Transverse colon (tissue), 4 donors: ENCODE data around the gene CAND1.

Experiments
- EP300 ChIP-seq: sonication (generic); formaldehyde crosslinking; IDR thresholded peaks from one replicate; pipeline ENCODE4 v1.6.1; 2017; ENCODE audit warnings: antibody characterized with exemption, low read depth
- POLR2AphosphoS5 ChIP-seq, 3 donors: sonication (generic); formaldehyde crosslinking; IDR thresholded peaks; one replicate each; pipeline ENCODE4 v1.6.1; 2016; ENCODE audit warnings: antibody characterized with exemption in 3 of 3
- TF ChIP-seq, protein P1 (sequence below), 5 experiments: fragments of 200-600 bp in 3 of 5; fragments of 450-650 bp in 2 of 5; sonication (generic) in 3 of 5; IDR thresholded peaks; 1 replicate in 2 of 5; 2 replicates in 3 of 5; pipeline ENCODE4 v1.5.1; 2016 to 2017; ENCODE audit warnings: antibody characterized with exemption in 5 of 5, inconsistent platforms in 3 of 5, mild to moderate bottlenecking in 2 of 5, moderate library complexity in 1 of 5

DNA sequence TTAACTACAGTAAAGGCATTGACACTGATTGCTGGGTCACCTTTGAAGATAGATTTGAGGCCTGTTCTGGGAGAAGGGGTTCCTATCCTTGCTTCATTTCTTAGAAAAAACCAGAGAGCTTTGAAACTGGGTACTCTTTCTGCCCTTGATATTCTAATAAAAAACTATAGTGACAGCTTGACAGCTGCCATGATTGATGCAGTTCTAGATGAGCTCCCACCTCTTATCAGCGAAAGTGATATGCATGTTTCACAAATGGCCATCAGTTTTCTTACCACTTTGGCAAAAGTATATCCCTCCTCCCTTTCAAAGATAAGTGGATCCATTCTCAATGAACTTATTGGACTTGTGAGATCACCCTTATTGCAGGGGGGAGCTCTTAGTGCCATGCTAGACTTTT lies 36.4 kb downstream of the CAND1 start:
- no peak for TF ChIP-seq EP300
- TF ChIP-seq, protein P1, sequence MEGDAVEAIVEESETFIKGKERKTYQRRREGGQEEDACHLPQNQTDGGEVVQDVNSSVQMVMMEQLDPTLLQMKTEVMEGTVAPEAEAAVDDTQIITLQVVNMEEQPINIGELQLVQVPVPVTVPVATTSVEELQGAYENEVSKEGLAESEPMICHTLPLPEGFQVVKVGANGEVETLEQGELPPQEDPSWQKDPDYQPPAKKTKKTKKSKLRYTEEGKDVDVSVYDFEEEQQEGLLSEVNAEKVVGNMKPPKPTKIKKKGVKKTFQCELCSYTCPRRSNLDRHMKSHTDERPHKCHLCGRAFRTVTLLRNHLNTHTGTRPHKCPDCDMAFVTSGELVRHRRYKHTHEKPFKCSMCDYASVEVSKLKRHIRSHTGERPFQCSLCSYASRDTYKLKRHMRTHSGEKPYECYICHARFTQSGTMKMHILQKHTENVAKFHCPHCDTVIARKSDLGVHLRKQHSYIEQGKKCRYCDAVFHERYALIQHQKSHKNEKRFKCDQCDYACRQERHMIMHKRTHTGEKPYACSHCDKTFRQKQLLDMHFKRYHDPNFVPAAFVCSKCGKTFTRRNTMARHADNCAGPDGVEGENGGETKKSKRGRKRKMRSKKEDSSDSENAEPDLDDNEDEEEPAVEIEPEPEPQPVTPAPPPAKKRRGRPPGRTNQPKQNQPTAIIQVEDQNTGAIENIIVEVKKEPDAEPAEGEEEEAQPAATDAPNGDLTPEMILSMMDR (IDR thresholded peaks at IDR 0.05), result no peak
- no peak for TF ChIP-seq POLR2AphosphoS5 (IDR thresholded peaks at IDR 0.05)
